Fibroblast of peridontal ligament (primary cell): ENCODE data around the gene MRPS18B.

Source experiments
- DNase-seq: peaks from one replicate; pipeline ENCODE4 v3.0.0-alpha.2; 2010; ENCODE audit errors: extremely low read depth

Gene MRPS18B

GRCh38 chr6:30617565-30618269, at the start of gene MRPS18B:
Gene MRPS18B (plus strand): TSS chr6:30617840. CDS start chr6:30617866, 26 bp downstream.
- peak; percentile 99 for DNase-seq

- no peak for DNase-seq
Measured at GRCh38 chr6:30568245-30568644, 49.4 kb upstream of the MRPS18B start.

GRCh38 chr6:30570263-30570662, 47.4 kb upstream of the MRPS18B start:
- DNase-seq: no peak

DNA sequence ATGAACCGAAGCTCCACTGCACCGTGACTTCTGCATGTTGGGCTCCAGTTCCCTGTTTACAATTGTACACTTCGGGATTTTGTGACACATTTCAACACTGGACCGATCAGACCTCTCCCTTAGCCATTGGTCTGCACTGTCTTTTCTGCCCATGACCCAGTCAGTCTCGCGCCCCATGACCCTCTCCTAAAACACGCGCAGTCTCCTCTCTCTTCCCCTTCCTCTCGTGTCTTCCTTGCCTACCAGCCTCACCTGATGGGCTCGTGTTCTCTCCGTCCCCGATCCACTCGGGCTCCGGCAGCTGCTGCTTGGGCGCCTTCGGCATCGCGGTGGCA, 46.9 kb upstream of the MRPS18B start:
- DNase-seq: no peak

DNA sequence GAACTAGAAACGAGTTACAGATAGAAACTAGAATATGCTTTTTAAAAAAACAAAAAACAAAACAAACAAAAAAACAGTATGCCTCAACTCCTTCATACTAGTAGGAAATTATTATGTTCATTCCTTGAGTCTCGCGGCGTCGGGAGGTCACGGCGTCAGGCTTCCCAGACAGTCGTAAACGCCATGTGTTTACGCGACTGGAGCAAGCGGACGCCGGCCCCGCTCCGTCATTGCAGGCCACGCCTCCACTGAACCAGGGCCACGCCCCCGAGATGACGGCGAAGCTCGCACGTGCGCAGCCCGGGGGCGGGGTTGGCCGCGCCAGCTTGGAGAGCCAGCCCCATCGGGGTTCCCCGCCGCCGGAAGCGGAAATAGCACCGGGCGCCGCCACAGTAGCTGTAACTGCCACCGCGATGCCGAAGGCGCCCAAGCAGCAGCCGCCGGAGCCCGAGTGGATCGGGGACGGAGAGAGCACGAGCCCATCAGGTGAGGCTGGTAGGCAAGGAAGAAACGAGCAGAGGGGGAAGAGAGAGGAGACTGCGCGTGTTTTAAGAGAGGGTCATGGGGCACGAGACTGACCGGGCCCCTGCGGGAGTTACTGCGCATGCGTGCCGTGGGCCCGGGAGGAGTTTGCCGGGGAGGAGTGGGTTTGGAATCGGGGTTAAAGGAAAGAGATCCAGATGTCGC, 46.4 kb upstream of the MRPS18B start, which contains the start of gene ABCF1:
TSS of gene ABCF1 (plus strand) at position 368 of the 687 bp plus-strand sequence. CDS start at position 414, 46 bp downstream.
- DNase-seq: peak; percentile 94

GRCh38 chr6:30571762-30572082, 45.9 kb upstream of the MRPS18B start:
- no peak for DNase-seq

DNA sequence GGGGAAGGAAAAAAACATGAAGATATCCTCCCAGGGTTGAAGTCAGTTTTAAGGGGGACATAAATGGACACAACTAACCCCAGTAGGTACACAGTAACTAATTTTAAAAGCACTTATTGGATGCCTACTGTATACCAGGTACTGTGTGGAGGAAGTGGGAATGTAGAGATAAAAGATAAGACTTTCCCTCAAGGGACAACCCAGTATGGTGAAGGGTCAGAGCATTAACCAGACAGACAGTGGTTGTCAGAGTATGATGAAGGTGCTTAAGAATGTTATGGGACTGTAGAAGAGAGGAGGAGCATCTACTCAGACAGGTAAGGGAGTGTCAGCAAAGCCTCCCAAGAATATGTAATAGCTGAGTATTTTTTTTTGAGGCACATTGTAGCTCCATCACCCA, 45.5 kb upstream of the MRPS18B start:
- no peak for DNase-seq

GRCh38 chr6:30573113-30573512, 44.5 kb upstream of the MRPS18B start:
- no peak for DNase-seq

DNA sequence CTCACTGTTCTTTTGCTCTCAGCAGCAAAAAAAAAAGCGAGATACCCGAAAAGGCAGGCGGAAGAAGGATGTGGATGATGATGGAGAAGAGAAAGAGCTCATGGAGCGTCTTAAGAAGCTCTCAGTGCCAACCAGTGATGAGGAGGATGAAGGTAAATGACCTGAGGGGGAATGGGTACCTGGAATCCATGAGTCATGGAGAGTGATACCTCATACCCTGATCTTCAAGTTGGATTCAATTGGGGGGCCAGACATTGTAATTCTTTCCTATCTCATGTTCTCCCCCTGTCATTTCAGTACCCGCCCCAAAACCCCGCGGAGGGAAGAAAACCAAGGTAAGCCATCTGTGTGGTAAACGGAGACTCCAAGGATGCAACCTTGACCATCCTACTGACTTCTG, 39.6 kb upstream of the MRPS18B start:
- no peak for DNase-seq

GRCh38 chr6:30583921-30584320, 33.7 kb upstream of the MRPS18B start:
- no peak for DNase-seq

DNA sequence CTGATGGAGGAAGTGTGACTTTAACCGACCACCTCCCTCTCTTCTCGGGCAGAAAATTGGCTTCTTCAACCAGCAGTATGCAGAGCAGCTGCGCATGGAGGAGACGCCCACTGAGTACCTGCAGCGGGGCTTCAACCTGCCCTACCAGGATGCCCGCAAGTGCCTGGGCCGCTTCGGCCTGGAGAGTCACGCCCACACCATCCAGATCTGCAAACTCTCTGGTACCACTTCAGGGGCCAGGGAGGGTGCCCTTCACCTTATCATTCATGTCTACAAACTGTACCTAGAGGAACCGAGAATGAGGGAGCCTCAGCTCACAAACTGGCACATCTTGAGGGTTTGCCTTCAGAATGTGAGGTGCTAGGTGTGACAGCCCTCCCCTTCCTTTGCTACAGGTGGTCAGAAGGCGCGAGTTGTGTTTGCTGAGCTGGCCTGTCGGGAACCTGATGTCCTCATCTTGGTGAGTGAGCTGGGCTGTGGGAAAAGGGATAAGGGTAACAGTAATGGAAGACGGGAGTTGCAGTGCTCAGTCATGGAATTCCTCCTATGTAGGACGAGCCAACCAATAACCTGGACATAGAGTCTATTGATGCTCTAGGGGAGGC, 27.8 kb upstream of the MRPS18B start:
- no peak for DNase-seq

DNA sequence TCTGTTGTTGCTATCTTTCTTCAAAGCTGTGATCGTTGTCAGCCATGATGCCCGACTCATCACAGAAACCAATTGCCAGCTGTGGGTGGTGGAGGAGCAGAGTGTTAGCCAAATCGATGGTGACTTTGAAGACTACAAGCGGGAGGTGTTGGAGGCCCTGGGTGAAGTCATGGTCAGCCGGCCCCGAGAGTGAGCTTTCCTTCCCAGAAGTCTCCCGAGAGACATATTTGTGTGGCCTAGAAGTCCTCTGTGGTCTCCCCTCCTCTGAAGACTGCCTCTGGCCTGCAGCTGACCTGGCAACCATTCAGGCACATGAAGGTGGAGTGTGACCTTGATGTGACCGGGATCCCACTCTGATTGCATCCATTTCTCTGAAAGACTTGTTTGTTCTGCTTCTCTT, 27.1 kb upstream of the MRPS18B start:
- DNase-seq: no peak

DNA sequence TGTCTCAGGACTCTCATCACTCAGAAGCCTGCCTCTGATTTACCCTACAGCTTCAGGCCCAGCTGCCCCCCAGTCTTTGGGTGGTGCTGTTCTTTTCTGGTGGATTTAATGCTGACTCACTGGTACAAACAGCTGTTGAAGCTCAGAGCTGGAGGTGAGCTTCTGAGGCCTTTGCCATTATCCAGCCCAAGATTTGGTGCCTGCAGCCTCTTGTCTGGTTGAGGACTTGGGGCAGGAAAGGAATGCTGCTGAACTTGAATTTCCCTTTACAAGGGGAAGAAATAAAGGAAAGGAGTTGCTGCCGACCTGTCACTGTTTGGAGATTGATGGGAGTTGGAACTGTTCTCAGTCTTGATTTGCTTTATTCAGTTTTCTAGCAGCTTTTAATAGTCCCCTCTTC, 26.6 kb upstream of the MRPS18B start:
- DNase-seq: peak; percentile 50

DNA sequence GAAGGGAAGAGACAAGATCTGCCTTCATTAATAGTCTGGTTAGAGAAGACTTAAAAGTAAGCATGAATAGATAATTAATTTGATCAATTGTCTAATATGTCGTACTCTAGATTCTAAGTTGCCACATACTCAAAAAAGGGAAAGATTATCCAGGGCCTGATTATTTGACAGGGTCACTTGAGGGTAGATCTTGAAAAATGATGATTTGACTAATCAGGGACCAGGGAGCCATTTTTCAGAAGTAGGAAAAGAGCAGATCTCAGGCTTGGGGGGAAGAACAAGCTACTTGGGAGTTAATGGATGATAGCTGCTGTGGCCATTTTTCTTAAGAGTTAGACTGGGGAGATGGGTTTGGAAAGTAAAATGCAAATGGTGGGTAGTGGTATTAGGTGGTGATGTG, 25.4 kb upstream of the MRPS18B start:
- no peak for DNase-seq

- DNase-seq: peak; percentile 84
Measured at GRCh38 chr6:30597315-30598144, 20.1 kb upstream of the MRPS18B start.

DNA sequence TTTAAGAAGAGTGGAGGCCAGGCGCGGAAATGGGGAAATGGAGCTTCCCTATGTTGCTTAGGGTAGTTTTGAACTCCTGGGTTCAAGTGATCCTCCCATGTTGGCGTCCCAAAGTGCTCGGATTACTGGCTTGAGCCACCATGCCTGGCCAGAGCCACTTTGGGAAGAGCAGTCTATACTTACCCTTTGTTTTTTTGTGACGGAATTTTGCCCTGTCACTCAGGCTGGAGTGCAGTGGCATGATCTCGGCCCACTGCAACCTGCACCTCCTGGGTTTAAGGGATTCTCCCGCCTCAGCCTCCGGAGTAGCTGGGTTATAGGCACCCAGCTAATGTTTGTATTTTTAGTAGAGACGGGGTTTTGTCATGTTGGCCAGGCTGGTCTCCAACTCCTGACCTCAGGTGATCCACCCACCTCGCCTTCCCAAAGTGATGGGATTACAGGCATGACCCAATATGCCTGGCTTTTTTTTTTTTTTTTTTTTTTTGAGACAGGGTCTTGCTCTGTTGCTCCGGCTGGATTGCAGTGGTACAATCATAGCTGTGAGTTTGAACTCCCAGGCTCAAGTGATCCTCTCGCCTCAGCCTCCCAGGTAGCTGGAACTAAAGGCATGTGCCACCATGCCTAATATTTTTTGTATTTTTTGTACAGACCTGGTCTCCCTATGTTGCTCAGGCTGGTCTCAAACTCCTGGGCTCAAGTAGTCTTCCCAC, 18.6 kb upstream of the MRPS18B start:
- no peak for DNase-seq

DNA sequence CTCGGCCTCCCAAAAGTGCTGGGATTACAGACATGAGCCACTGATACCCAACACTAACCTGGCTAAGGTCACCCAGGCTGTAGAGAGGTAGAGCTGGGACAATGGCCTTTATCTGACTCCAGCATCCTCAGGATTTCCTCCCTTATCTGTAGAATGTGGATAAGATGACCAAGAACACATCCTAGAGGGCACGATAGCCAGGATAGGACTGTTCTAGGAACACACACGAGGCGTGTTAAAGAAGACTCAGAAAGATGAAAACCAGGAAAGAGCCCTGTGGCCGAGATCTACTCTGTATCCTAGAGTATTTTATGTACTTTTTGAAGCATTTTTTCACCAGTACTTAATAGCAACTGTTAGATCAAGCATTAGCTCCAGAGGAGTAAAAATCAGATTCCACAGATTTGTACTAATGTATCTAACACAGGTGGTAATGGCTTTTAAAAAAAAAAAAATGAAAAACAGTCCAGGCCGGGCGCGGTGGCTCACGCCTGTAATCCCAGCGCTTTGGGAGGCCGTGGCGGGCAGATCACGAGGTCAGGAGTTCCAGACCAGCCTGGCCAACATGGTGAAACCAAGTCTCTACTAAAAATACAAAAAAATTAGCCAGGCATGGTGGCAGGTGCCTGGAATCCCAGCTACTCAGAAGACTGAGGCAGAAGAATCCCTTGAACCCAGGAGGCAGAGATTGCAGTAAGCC, 17.9 kb upstream of the MRPS18B start:
- no peak for DNase-seq

DNA sequence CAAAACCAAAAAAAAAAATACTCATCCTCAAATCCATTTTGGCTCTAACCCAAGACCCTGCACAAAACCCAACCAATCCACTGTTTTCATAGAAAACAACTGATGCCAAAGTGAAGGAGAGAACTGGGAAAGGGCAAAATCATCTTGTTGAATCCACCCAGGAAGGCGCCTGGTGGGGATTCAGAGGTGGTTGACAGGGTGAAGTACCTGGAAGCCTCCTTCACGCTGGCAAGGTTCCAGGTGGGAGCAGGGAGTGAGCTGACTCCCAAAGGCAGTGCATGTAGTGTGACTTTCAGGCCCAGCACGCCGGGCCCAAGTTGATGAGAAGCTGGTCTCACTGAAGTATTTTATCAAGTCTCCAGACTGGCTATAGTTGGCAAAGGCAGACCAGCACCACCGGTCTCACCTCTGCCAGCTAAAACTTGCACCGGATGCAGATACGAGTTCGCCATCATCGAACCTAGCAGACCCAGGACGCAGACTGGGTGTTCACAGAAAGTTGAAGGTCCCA, 17.1 kb upstream of the MRPS18B start:
- DNase-seq: no peak

DNA sequence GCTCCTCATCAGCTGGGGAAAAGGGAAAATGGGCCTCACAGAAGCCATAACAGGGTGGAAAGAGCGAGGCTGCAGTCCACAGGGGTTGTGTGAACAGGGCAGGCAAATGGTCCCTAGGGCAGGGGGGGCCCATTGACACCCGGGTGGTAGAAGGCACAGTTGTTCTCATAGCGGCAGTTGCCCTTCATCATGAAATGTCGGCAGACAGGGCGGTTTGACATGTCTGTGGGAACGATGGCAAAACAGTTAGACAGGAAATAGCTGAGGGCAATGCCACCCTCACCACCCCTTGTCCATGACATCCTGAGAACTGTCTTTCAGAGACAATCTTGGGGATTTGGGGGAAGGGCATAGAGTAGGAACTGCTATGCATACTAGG, 16.2 kb upstream of the MRPS18B start:
- no peak for DNase-seq

- no peak for DNase-seq
Measured at GRCh38 chr6:30601815-30602641, 15.6 kb upstream of the MRPS18B start.
